NB4 (cell line): ENCODE measurements around the gene C19orf73.
A peak's percentile ranks its signal among the peaks of the same experiment; 100 is the strongest.
"Not testable (repeated sequence)": the region's sequence is repeated elsewhere in the genome, so short reads cannot be mapped to it uniquely, and the experiment has no call there.

Experiments
- DNase-seq: peaks from one replicate; pipeline ENCODE4 v3.0.0; 2010; ENCODE audit warnings: low read depth
- H3K4me3 ChIP-seq: one replicate; pipeline ENCODE4 v1.5.1; 2011; ENCODE audit warnings: mild to moderate bottlenecking, low read depth, low read length, moderate library complexity
- MAX ChIP-seq: IDR thresholded peaks from 2 replicates; pipeline ENCODE4 v1.6.1; 2011; ENCODE audit warnings: low read depth, low read length
- MYC ChIP-seq: IDR thresholded peaks from 2 replicates; pipeline ENCODE4 v1.6.1; 2011; ENCODE audit warnings: low read depth, low read length
- POLR2A ChIP-seq: IDR thresholded peaks from 2 replicates; pipeline ENCODE4 v1.6.1; 2011; ENCODE audit warnings: mild to moderate bottlenecking; ENCODE audit not compliant: insufficient read length; ENCODE audit errors: extremely low read depth
- TF ChIP-seq, protein P1 (sequence below): IDR thresholded peaks from one replicate; pipeline ENCODE4 v1.5.1; 2012; ENCODE audit warnings: low read depth, low read length

Gene C19orf73

GRCh38 chr19:49081273-49081672 is 37.7 kb downstream of the C19orf73 start:
- TF ChIP-seq, protein P1, sequence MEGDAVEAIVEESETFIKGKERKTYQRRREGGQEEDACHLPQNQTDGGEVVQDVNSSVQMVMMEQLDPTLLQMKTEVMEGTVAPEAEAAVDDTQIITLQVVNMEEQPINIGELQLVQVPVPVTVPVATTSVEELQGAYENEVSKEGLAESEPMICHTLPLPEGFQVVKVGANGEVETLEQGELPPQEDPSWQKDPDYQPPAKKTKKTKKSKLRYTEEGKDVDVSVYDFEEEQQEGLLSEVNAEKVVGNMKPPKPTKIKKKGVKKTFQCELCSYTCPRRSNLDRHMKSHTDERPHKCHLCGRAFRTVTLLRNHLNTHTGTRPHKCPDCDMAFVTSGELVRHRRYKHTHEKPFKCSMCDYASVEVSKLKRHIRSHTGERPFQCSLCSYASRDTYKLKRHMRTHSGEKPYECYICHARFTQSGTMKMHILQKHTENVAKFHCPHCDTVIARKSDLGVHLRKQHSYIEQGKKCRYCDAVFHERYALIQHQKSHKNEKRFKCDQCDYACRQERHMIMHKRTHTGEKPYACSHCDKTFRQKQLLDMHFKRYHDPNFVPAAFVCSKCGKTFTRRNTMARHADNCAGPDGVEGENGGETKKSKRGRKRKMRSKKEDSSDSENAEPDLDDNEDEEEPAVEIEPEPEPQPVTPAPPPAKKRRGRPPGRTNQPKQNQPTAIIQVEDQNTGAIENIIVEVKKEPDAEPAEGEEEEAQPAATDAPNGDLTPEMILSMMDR: no peak
- TF ChIP-seq POLR2A (no peak), MYC (no peak), MAX (no peak)
- peak; percentile 19 for DNase-seq
- no peak overlapping the region for H3K4me3 ChIP-seq

GRCh38 chr19:49080392-49080791 is 38.6 kb downstream of the C19orf73 start:
- H3K4me3 ChIP-seq: no peak overlapping the region
- no peak for DNase-seq
- no peak for TF ChIP-seq POLR2A
- TF ChIP-seq, protein P1: no peak
- TF ChIP-seq MYC: no peak
- no peak for TF ChIP-seq MAX

GRCh38 chr19:49074869-49075268 is 44.1 kb downstream of the C19orf73 start:
- DNase-seq: peak; percentile 54
- H3K4me3 ChIP-seq: not testable (repeated sequence)
- TF ChIP-seq, protein P1: peak; percentile 46

DNA sequence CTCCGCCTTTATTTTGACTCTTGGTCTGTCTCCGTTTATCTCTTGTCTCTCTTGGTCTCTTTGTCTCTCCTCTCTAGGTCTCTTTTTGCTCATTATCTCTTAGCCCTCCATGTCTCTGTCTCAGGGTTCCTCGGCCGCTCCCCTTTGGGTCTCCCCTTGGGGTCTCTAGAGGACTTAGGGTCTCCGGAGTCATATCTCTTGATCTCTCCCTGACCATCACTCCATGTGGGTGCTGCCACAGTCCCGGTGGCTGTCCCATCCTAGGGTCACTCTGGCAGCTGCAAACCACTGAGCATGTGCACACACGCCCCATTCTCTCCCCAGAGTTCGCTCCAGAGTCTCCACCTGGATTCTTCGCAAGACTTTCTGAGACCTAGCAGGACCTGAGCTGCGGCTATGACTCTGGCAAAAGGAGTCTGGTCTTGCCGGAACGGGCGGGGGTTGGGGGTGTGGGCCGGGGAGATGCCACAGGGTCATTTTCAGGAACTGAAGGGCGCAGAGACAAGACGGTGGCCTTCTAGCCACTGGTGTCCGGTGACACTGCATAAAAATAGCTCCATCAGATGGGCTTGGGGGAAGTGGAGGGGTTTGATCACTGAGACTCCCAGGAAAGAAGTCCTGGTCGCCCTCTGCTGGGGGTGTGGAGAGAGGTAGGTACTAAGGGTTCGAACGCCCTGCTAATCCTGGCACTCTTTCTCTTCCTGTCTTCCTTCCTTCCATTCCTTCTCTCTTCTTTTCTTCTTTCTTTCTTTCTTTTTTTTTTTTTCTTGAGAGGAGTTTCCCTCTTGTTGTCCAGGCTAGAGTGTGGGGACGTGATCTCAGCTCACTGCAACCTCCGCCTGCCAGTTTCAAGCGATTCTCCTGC is 45.2 kb downstream of the C19orf73 start:
- TF ChIP-seq, protein P1: peak; percentile 50
- TF ChIP-seq MAX: no peak
- no peak overlapping the region for H3K4me3 ChIP-seq
- peak; percentile 68 for DNase-seq

- no peak overlapping the region for H3K4me3 ChIP-seq
- no peak for DNase-seq
- TF ChIP-seq POLR2A (no peak), MYC (no peak)
Observed at GRCh38 chr19:49071860-49072547, 46.9 kb downstream of the C19orf73 start.

- H3K4me3 ChIP-seq: no peak overlapping the region
- no peak for DNase-seq
- no peak for TF ChIP-seq MYC
- no peak for TF ChIP-seq MAX
Observed at GRCh38 chr19:49070416-49070815, 48.5 kb downstream of the C19orf73 start.
